CD4-positive, alpha-beta T cell (primary cell): ENCODE measurements around the gene MTX1. TPM values are rescaled to one million over a fixed set of nuclear protein-coding genes. Genes with fewer than 3 reads are reported as not detected.
"Not testable (repeated sequence)": the region's sequence is repeated elsewhere in the genome, so short reads cannot be mapped to it uniquely, and the experiment has no call there.

Experiments
- ATAC-seq: fragments of 200-7000 bp; cut with Tn5 transposase; one replicate; pipeline ENCODE4 v1.10.0; 2022; ENCODE audit warnings: mild to moderate bottlenecking; ENCODE audit not compliant: poor library complexity
- CTCF ChIA-PET: fragments of 350-600 bp; sonication (Branson Sonifier 250); formaldehyde crosslinking; loops from one replicate; lab custom pipeline; 2021; ENCODE audit warnings: antibody characterized with exemption, inconsistent platforms; lab: Charles Lee
- POLR2A ChIA-PET: fragments of 350-600 bp; sonication (Branson Sonifier 250); formaldehyde crosslinking; loops from one replicate; lab custom pipeline; 2021; ENCODE audit warnings: antibody characterized with exemption, inconsistent platforms; lab: Charles Lee
- DNase-seq, 14 experiments: peaks; one replicate each; pipeline ENCODE4 v3.0.0-alpha.2; 2013 to 2020; ENCODE audit warnings: mixed read lengths in 2 of 14
- H3K27ac ChIP-seq, 2 donors: one replicate each; pipeline versions ENCODE4 v1.5.1 to v1.7.0; 2013; ENCODE audit warnings: low read length in 2 of 2, low read depth in 1 of 2, mild to moderate bottlenecking in 1 of 2
- H3K27me3 ChIP-seq, 2 experiments: 1 replicate in 1 of 2; 2 replicates in 1 of 2; pipeline versions ENCODE4 v1.6.1 to v1.7.0; 2013; ENCODE audit warnings: low read length in 2 of 2, control low read depth in 1 of 2, mild to moderate bottlenecking in 1 of 2, moderate library complexity in 1 of 2; ENCODE audit not compliant: insufficient read depth in 2 of 2, control insufficient read depth in 1 of 2
- H3K36me3 ChIP-seq: one replicate; pipeline ENCODE4 v1.6.1; 2013; ENCODE audit warnings: low read length, control low read depth; ENCODE audit not compliant: insufficient read depth
- H3K4me1 ChIP-seq: one replicate; pipeline ENCODE4 v1.6.1; 2013; ENCODE audit warnings: low read length, control low read depth; ENCODE audit not compliant: insufficient read depth
- H3K4me3 ChIP-seq: one replicate; pipeline ENCODE4 v1.5.1; 2013; ENCODE audit warnings: mild to moderate bottlenecking, low read length, moderate library complexity
- H3K9me3 ChIP-seq, 2 experiments: 1 replicate in 1 of 2; 2 replicates in 1 of 2; pipeline versions ENCODE4 v1.6.1 to v1.7.0; 2013; ENCODE audit warnings: low read length in 2 of 2, mild to moderate bottlenecking in 2 of 2, control low read depth in 1 of 2, moderate library complexity in 1 of 2; ENCODE audit not compliant: control insufficient read depth in 1 of 2, insufficient read depth in 1 of 2
- H3K27ac Mint-ChIP-seq: one replicate; pipeline ENCODE4 v1.8.0; 2020; ENCODE audit warnings: mixed read lengths
- H3K27me3 Mint-ChIP-seq: one replicate; pipeline ENCODE4 v1.8.0; 2021; ENCODE audit warnings: mixed read lengths
- H3K36me3 Mint-ChIP-seq: one replicate; pipeline ENCODE4 v1.8.0; 2021; ENCODE audit warnings: low read depth, mixed read lengths
- H3K4me1 Mint-ChIP-seq: one replicate; pipeline ENCODE4 v1.8.0; 2021; ENCODE audit warnings: low read depth, mixed read lengths
- H3K4me3 Mint-ChIP-seq: one replicate; pipeline ENCODE4 v1.8.0; 2020; ENCODE audit warnings: mild to moderate bottlenecking, mixed read lengths
- H3K9me3 Mint-ChIP-seq: one replicate; pipeline ENCODE4 v1.8.0; 2020; ENCODE audit warnings: mixed read lengths
- intact Hi-C, 2 experiments: fragments of 100-400 bp; cut with DNase I in 1 of 2; cut with micrococcal nuclease in 1 of 2; formaldehyde crosslinking; loops; one replicate each; pipeline versions ENCODE4 v1.15.1 to v1.9.0; 2023 to 2025; cut with DNase I, micrococcal nuclease
- total RNA-seq, 174 experiments: library from RNA in 2 of 174; stranded (reverse) in 2 of 174; gene quantifications; one replicate each; pipeline ENCODE4 v1.2.3 and lab custom pipeline; 2021 to 2026
- TF ChIP-seq, protein P1 (sequence below): fragments of 200-600 bp; IDR thresholded peaks from one replicate; pipeline ENCODE4 v1.8.0; 2022; ENCODE audit warnings: antibody characterized with exemption, mild to moderate bottlenecking

The MTX1 gene
- total RNA-seq, 2 experiments from 2014 or later, result 19.9 to 20.7 TPM

DNA sequence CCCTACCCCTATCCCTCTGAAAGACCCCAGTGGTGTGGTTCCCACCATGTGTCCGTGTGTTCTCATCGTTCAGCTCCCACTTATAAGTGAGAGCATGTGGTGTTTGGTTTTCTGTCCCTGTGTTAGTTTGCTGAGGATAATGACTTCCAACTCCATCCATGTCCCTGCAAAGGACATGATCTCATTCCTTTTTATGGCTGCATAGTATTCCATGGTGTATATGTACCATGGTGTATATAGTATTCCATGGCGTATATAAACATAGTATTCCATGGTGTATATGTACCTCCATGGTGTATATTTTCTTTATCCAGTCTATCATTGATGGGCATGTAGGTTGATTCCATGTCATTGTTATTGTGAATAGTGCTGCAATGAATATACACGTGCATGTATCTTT lies 44.7 kb upstream of the MTX1 start:
- peaks cover 13% of the 10 kb centered on the region for H3K4me1 Mint-ChIP-seq
- not testable (repeated sequence) for ATAC-seq, H3K4me3 Mint-ChIP-seq

DNA sequence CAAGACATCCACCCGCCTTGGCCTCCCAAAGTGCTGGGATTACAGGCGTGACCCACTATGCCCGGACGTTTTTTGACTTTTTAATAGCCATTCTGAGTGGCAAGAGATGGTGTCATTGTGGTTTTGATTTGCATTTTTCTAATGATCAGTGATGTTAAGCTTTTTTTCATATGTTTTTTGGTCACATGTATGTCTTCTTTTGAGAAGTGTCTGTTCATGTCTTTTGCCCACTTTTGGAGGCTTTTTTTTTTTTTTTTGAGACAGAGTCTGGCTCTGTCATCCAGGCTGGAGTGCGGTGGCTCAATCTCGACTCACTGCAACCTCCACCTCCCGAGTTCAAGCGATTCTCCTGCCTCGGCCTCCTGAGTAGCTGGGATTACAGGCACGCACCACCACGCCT lies 43.9 kb upstream of the MTX1 start:
- peaks cover 11% of the 10 kb centered on the region for H3K36me3 Mint-ChIP-seq
- not testable (repeated sequence) for H3K4me3 Mint-ChIP-seq, H3K27ac ChIP-seq, H3K9me3 ChIP-seq, H3K27me3 ChIP-seq, H3K27ac Mint-ChIP-seq, H3K27me3 Mint-ChIP-seq, H3K9me3 Mint-ChIP-seq, DNase-seq, H3K4me3 ChIP-seq, ATAC-seq
- H3K4me1 ChIP-seq, result peaks cover 16% of the 10 kb centered on the region
- intact Hi-C loops, result loop anchor here (5.0 kb wide), 2 partner anchors 37 to 117 kb away; partner anchors contain the start of gene EFNA1 (in 2 of the 2)
- ChIA-PET CTCF (interaction anchor here (0.6 to 2.4 kb wide), 2 partner anchors 73 to 83 kb away, joined by 3 to 8 read pairs; no protein-coding TSS in a partner anchor), POLR2A (interaction anchor here (0.6 kb wide), 1 partner anchor 27 kb away, joined by 4 read pairs; no protein-coding TSS in a partner anchor)
- H3K36me3 ChIP-seq, result peaks cover 10% of the 10 kb centered on the region
- peaks cover 18% of the 10 kb centered on the region for H3K4me1 Mint-ChIP-seq

More for the DNA sequence above, 44.7 kb upstream of the MTX1 start:
- H3K36me3 Mint-ChIP-seq, POLR2A ChIA-PET, H3K9me3 Mint-ChIP-seq, H3K27ac ChIP-seq, H3K27me3 ChIP-seq, H3K27me3 Mint-ChIP-seq, H3K9me3 ChIP-seq, intact Hi-C loops, H3K36me3 ChIP-seq, DNase-seq, H3K4me3 ChIP-seq, H3K27ac Mint-ChIP-seq: not testable (repeated sequence)
- CTCF ChIA-PET, result interaction anchor here (1.6 kb wide), 1 partner anchor 10 kb away, joined by 3 read pairs; no protein-coding TSS in a partner anchor
- H3K4me1 ChIP-seq, result peaks cover 16% of the 10 kb centered on the region

DNA sequence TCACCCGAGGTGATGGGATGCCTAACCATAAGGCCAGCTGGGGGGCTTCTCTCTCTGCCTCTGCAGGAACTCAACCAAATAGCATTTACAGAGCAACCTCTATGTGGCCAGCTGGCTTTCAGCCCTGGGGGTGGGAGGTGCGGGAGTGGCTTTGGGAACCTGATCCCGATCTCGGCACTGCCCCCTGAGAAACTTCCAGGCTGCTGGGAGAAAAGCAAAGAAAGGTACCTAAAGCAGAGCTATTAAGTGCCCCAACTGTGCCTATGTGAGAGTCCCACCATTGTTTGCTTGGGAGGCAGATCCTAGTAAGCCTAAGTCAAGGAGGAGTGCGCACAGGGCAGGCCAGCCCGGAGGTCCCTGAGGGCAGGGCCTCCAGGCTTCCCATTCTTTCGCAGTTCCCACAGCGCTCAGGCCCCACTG lies 42.4 kb upstream of the MTX1 start:
- intact Hi-C loops, result loop anchor here (2.0 to 5.0 kb wide), 3 partner anchors 39 to 119 kb away; partner anchors contain the start of gene EFNA1 (in 2 of the 2)
- H3K4me1 ChIP-seq, result peaks cover 16% of the 10 kb centered on the region
- Mint-ChIP-seq H3K27ac (no peak overlapping the region), H3K9me3 (no peaks in the 10 kb centered on the region), H3K27me3 (peaks cover 3% of the 10 kb centered on the region), H3K36me3 (peaks cover 19% of the 10 kb centered on the region), H3K4me3 (no peak overlapping the region), H3K4me1 (peaks cover 18% of the 10 kb centered on the region)
- ChIA-PET POLR2A (no interaction called here), CTCF (interaction anchor here (2.4 kb wide), 1 partner anchor 75 kb away, joined by 8 read pairs; no protein-coding TSS in a partner anchor)
- H3K27ac ChIP-seq, result no peak overlapping the region
- no peak overlapping the region for H3K4me3 ChIP-seq
- ATAC-seq (no peak), DNase-seq (no peak)
- TF ChIP-seq, protein P1, sequence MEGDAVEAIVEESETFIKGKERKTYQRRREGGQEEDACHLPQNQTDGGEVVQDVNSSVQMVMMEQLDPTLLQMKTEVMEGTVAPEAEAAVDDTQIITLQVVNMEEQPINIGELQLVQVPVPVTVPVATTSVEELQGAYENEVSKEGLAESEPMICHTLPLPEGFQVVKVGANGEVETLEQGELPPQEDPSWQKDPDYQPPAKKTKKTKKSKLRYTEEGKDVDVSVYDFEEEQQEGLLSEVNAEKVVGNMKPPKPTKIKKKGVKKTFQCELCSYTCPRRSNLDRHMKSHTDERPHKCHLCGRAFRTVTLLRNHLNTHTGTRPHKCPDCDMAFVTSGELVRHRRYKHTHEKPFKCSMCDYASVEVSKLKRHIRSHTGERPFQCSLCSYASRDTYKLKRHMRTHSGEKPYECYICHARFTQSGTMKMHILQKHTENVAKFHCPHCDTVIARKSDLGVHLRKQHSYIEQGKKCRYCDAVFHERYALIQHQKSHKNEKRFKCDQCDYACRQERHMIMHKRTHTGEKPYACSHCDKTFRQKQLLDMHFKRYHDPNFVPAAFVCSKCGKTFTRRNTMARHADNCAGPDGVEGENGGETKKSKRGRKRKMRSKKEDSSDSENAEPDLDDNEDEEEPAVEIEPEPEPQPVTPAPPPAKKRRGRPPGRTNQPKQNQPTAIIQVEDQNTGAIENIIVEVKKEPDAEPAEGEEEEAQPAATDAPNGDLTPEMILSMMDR, result no peak
- H3K27me3 ChIP-seq, result peaks cover 0 to 7% of the 10 kb centered on the region in 2 experiments
- H3K9me3 ChIP-seq, result no peaks in the 10 kb centered on the region
- H3K36me3 ChIP-seq, result peaks cover 23% of the 10 kb centered on the region

DNA sequence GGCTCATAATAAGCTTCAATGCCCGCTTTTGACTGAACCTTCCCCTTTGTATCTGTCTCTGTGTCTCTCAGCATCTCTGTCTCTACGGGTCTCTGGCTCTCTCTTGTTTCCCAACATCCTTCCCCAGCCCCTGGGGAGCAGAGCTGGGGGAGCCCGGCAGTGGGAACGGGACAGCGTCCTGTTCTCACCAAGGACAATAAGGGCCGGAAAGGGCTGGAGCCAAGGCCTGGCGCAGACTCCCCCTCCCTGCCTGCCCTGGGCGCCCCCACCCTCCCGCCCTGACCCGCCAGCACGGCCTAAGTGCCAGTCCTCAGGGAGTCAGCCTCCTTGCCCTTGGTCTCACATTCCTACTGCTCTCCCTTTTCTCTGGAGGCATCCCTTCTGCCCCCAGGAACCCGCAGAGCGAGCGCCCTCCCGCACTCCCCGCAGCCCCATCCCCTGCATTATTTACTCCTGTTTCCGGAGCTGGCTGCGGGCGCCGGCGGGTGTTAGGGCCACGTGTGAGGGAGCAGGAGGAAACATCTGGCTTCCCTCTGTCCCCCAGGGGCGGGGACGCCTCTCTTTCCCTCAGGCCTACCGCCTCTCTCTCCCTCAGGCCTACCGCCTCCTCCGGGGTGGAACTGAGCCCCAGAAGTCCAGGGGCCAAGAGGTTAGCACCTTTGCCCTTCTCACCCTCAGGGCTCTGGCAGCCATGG lies 41.9 kb upstream of the MTX1 start:
- TF ChIP-seq, protein P1, result no peak
- no peak for ATAC-seq
- peaks cover 23% of the 10 kb centered on the region for H3K36me3 ChIP-seq
- no peak overlapping the region for H3K4me3 Mint-ChIP-seq
- no peak overlapping the region for H3K4me3 ChIP-seq
- intact Hi-C loops, result loop anchor here (2.0 to 5.0 kb wide), 3 partner anchors 39 to 119 kb away; partner anchors contain the start of gene EFNA1 (in 2 of the 2)
- H3K4me1 ChIP-seq, result peaks cover 19% of the 10 kb centered on the region
- H3K27me3 Mint-ChIP-seq, result peaks cover 3% of the 10 kb centered on the region
- H3K4me1 Mint-ChIP-seq, result peaks cover 18% of the 10 kb centered on the region
- peak in 1 of 14 experiments; percentile 30 for DNase-seq
- peaks cover 0 to 7% of the 10 kb centered on the region in 2 experiments for H3K27me3 ChIP-seq
- H3K9me3 Mint-ChIP-seq, result no peaks in the 10 kb centered on the region
- ChIA-PET POLR2A (interaction anchor here (1.8 kb wide), 1 partner anchor 27 kb away, joined by 4 read pairs; no protein-coding TSS in a partner anchor), CTCF (interaction anchor here (0.6 to 2.4 kb wide), 13 partner anchors 9 to 122 kb away, joined by 3 to 29 read pairs (median 4); partner anchors contain the start of gene SLC50A1)
- peaks cover 22% of the 10 kb centered on the region for H3K36me3 Mint-ChIP-seq
- no peak overlapping the region for H3K27ac ChIP-seq
- no peaks in the 10 kb centered on the region for H3K9me3 ChIP-seq
- H3K27ac Mint-ChIP-seq, result no peak overlapping the region
